Lower lobe of right lung (tissue), 2 donors: ENCODE measurements around the gene ANKHD1. TPM values are rescaled to one million over a fixed set of nuclear protein-coding genes. Genes with fewer than 3 reads are reported as not detected.

Source experiments
- ATAC-seq, 2 donors: fragments of 200-7000 bp; cut with Tn5 transposase; one replicate each; pipeline ENCODE4 v1.9.1; 2020 to 2022; ENCODE audit warnings: mild to moderate bottlenecking in 2 of 2, moderate library complexity in 2 of 2
- DNase-seq: peaks from one replicate; pipeline ENCODE4 v3.0.0-alpha.2; 2020
- H3K27ac ChIP-seq: fragments of 200-600 bp; one replicate; pipeline ENCODE4 v1.8.0; 2022
- H3K27me3 ChIP-seq: fragments of 200-600 bp; one replicate; pipeline ENCODE4 v1.8.0; 2022; ENCODE audit warnings: low read depth
- H3K36me3 ChIP-seq: fragments of 200-600 bp; one replicate; pipeline ENCODE4 v1.8.0; 2022; ENCODE audit warnings: mild to moderate bottlenecking
- H3K4me1 ChIP-seq: fragments of 200-600 bp; one replicate; pipeline ENCODE4 v1.8.0; 2022
- H3K4me3 ChIP-seq: fragments of 200-600 bp; one replicate; pipeline ENCODE4 v1.8.0; 2022; ENCODE audit warnings: mild to moderate bottlenecking
- H3K9me3 ChIP-seq: fragments of 200-600 bp; one replicate; pipeline ENCODE4 v1.8.0; 2022
- intact Hi-C: fragments of 100-400 bp; cut with DNase I; formaldehyde crosslinking; loops from one replicate; pipeline ENCODE4 v1.11.0; 2022
- total RNA-seq: library from RNA; stranded (reverse); fragmentation: NEBNext Ultra II Directional; extraction: Animal tissue kit (Norgen Biotek cat#: 25700); gene quantifications from one replicate; pipeline ENCODE4 v1.2.1, GENCODE V29; 2021
- TF ChIP-seq, protein P1 (sequence below): fragments of 200-600 bp; IDR thresholded peaks from one replicate; pipeline ENCODE4 v1.8.0; 2022; ENCODE audit warnings: antibody characterized with exemption, mild to moderate bottlenecking
- donor health status: DM: no; HTN: yes; CAD: no; lungs with severe emphysema.

The ANKHD1 gene
- total RNA-seq, 1 donor from 2014 or later = 133 TPM

DNA sequence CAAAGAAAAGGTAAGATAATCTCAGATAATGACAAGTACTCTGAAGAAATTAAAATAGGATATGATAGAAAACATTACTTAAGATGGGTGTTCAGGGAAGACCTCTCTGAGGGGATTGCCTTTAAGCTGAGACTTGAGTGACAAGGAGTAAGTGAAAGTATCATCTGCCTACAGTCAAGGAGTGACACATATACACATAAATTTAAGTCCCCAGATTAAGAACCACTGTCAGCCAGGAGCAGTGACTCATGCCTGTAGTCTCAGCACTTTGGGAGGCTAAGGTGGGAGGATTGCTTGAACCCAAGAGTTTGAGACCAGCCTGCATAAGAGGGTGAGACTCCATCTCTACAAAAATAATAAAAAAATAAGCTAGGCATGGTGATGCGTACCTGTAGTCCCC, 19.7 kb upstream of the ANKHD1 start:
- H3K27ac ChIP-seq = no peak overlapping the region
- intact Hi-C loops = no loop called here
- H3K27me3 ChIP-seq = no peaks in the 10 kb centered on the region
- ATAC-seq (no peak), DNase-seq (no peak)
- TF ChIP-seq, protein P1, sequence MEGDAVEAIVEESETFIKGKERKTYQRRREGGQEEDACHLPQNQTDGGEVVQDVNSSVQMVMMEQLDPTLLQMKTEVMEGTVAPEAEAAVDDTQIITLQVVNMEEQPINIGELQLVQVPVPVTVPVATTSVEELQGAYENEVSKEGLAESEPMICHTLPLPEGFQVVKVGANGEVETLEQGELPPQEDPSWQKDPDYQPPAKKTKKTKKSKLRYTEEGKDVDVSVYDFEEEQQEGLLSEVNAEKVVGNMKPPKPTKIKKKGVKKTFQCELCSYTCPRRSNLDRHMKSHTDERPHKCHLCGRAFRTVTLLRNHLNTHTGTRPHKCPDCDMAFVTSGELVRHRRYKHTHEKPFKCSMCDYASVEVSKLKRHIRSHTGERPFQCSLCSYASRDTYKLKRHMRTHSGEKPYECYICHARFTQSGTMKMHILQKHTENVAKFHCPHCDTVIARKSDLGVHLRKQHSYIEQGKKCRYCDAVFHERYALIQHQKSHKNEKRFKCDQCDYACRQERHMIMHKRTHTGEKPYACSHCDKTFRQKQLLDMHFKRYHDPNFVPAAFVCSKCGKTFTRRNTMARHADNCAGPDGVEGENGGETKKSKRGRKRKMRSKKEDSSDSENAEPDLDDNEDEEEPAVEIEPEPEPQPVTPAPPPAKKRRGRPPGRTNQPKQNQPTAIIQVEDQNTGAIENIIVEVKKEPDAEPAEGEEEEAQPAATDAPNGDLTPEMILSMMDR = no peak
- H3K4me3 ChIP-seq = no peak overlapping the region
- H3K9me3 ChIP-seq = no peaks in the 10 kb centered on the region
- no peaks in the 10 kb centered on the region for H3K4me1 ChIP-seq
- no peaks in the 10 kb centered on the region for H3K36me3 ChIP-seq

DNA sequence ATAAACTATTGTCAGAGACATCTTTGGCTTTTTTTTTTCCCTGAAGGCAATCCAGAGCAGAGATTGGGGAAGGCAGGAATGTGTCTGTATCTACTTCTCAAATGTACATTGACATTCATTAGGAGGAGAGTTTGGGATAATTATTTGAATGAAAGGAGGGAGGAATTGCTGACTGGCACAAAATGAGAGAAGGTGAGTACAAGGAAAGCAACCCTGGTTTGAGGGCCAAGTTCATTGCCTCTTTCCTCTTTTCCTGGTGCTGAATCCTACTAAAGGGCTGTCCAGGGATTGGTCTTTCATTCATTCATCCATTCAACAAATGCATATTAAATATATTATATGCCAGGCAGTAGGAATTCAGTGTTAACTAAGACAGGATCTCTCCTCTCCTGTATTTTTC, 18.8 kb upstream of the ANKHD1 start:
- ATAC-seq = no peak
- TF ChIP-seq, protein P1 = no peak
- no peaks in the 10 kb centered on the region for H3K4me1 ChIP-seq
- no peaks in the 10 kb centered on the region for H3K36me3 ChIP-seq
- no peak overlapping the region for H3K27ac ChIP-seq
- intact Hi-C loops = no loop called here
- DNase-seq = no peak
- H3K27me3 ChIP-seq = no peaks in the 10 kb centered on the region
- H3K4me3 ChIP-seq = no peak overlapping the region
- H3K9me3 ChIP-seq = no peaks in the 10 kb centered on the region

DNA sequence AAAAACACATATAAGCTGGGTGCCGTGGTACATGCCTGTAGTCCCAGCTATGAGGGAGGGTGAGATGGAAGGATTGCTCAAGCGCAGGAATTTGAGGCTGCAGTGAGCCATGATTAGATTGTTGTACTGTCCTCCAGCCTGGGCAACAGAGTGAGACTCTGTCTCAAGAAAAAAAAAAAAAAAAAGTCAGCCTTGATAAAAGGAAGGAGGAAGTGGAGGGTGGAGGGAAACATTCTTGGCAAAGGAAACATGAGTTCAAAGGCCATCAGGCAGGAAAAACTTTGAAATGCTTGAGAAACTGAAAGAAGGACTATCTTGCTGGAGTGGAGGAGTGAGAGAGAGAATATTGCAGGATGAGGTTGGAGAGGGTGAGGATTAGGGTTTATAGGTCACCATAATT, 18.3 kb upstream of the ANKHD1 start:
- no peaks in the 10 kb centered on the region for H3K36me3 ChIP-seq
- DNase-seq (no peak), ATAC-seq (no peak)
- TF ChIP-seq, protein P1 = no peak
- H3K9me3 ChIP-seq = no peaks in the 10 kb centered on the region
- H3K4me1 ChIP-seq = no peaks in the 10 kb centered on the region
- H3K27me3 ChIP-seq = no peaks in the 10 kb centered on the region
- intact Hi-C loops = no loop called here
- no peak overlapping the region for H3K27ac ChIP-seq
- H3K4me3 ChIP-seq = no peak overlapping the region

- no peak for DNase-seq
- intact Hi-C loops = no loop called here
Observed at GRCh38 chr5:140388052-140388451, 13.6 kb upstream of the ANKHD1 start.

GRCh38 chr5:140391312-140391711, 10.3 kb upstream of the ANKHD1 start:
- ATAC-seq = peak; percentile 35 to 79
- Histone ChIP-seq H3K36me3 (no peaks in the 10 kb centered on the region), H3K4me3 (no peak overlapping the region), H3K4me1 (no peaks in the 10 kb centered on the region), H3K9me3 (no peaks in the 10 kb centered on the region), H3K27me3 (no peaks in the 10 kb centered on the region), H3K27ac (no peak overlapping the region)
- DNase-seq = no peak
- intact Hi-C loops = no loop called here
- TF ChIP-seq, protein P1 = no peak

More at GRCh38 chr5:140388052-140388451, 13.6 kb upstream of the ANKHD1 start:
- Histone ChIP-seq H3K9me3 (no peaks in the 10 kb centered on the region), H3K4me3 (no peak overlapping the region), H3K36me3 (no peaks in the 10 kb centered on the region), H3K27me3 (no peaks in the 10 kb centered on the region), H3K27ac (no peak overlapping the region), H3K4me1 (no peaks in the 10 kb centered on the region)
- ATAC-seq = no peak
- TF ChIP-seq, protein P1 = no peak

GRCh38 chr5:140391732-140392131, 9.9 kb upstream of the ANKHD1 start:
- Histone ChIP-seq H3K4me1 (no peaks in the 10 kb centered on the region), H3K36me3 (no peaks in the 10 kb centered on the region), H3K4me3 (no peak overlapping the region), H3K27me3 (no peaks in the 10 kb centered on the region), H3K9me3 (no peaks in the 10 kb centered on the region), H3K27ac (no peak overlapping the region)
- DNase-seq (no peak), ATAC-seq (peak; percentile 82 to 86)
- intact Hi-C loops = no loop called here
- TF ChIP-seq, protein P1 = no peak
